WERI-Rb-1 (cell line): ENCODE data around the gene ATP1A2.

Experiments
- DNase-seq: peaks from one replicate; pipeline ENCODE4 v3.0.0-alpha.2; 2020
- H3K27ac ChIP-seq: fragments of 250-450 bp; sonication (Bioruptor Pico); 2 replicates; pipeline ENCODE4 v1.5.1; 2020; ENCODE audit warnings: mild to moderate bottlenecking, moderate library complexity
- H3K27me3 ChIP-seq: fragments of 250-450 bp; sonication (Bioruptor Pico); 2 replicates; pipeline ENCODE4 v1.5.1; 2021; ENCODE audit warnings: mild to moderate bottlenecking, low read depth, moderate library complexity; ENCODE audit not compliant: insufficient read depth, severe bottlenecking
- H3K36me3 ChIP-seq: fragments of 250-450 bp; sonication (Bioruptor Pico); 2 replicates; pipeline ENCODE4 v1.5.1; 2020; ENCODE audit warnings: mild to moderate bottlenecking, moderate library complexity
- H3K4me3 ChIP-seq: 2 replicates; pipeline ENCODE4 v1.5.1; 2011; ENCODE audit warnings: low read depth, mild to moderate bottlenecking, control low read depth, low read length
- H3K9me3 ChIP-seq: fragments of 250-450 bp; sonication (Bioruptor Pico); 2 replicates; pipeline ENCODE4 v1.5.1; 2021; ENCODE audit warnings: mild to moderate bottlenecking, moderate library complexity; ENCODE audit not compliant: severe bottlenecking
- TF ChIP-seq, protein P1 (sequence below): IDR thresholded peaks from 2 replicates; pipeline ENCODE4 v1.5.1; 2011; ENCODE audit warnings: low read depth, mild to moderate bottlenecking, control low read depth, inconsistent platforms, low read length

ATP1A2 gene

DNA sequence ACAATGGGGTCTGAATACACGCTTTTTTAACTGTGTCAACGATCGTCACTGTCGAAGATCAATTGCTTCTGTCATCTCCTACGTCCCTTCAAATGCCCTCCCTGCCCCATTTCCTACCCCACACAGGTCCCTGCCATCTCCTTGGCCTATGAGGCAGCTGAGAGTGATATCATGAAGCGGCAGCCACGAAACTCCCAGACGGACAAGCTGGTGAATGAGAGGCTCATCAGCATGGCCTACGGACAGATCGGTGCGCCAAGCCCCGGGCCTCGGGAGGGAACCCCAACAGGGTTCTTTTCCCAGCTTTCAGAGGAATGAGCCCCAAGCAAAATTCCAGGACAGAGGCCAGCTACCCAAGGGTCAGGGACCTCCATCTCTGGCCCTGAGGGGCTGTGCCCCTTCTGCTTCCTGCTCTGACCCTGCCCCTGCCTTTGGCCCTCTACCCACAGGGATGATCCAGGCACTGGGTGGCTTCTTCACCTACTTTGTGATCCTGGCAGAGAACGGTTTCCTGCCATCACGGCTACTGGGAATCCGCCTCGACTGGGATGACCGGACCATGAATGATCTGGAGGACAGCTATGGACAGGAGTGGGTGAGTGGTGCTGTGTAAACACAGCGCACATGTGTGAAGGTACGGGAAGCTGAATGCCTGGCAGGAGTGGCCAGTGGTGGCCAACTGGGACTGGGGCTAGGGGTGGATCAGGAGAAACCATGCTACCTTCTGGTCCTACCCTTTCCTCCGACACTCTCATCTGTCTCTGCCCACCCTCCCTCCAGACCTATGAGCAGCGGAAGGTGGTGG is 20.8 kb downstream of the ATP1A2 start:
- Histone ChIP-seq H3K4me3 (no peak overlapping the region), H3K9me3 (no peaks in the 10 kb centered on the region), H3K27ac (no peak overlapping the region), H3K27me3 (no peaks in the 10 kb centered on the region), H3K36me3 (no peaks in the 10 kb centered on the region)
- no peak for DNase-seq
- TF ChIP-seq, protein P1, sequence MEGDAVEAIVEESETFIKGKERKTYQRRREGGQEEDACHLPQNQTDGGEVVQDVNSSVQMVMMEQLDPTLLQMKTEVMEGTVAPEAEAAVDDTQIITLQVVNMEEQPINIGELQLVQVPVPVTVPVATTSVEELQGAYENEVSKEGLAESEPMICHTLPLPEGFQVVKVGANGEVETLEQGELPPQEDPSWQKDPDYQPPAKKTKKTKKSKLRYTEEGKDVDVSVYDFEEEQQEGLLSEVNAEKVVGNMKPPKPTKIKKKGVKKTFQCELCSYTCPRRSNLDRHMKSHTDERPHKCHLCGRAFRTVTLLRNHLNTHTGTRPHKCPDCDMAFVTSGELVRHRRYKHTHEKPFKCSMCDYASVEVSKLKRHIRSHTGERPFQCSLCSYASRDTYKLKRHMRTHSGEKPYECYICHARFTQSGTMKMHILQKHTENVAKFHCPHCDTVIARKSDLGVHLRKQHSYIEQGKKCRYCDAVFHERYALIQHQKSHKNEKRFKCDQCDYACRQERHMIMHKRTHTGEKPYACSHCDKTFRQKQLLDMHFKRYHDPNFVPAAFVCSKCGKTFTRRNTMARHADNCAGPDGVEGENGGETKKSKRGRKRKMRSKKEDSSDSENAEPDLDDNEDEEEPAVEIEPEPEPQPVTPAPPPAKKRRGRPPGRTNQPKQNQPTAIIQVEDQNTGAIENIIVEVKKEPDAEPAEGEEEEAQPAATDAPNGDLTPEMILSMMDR, result no peak

DNA sequence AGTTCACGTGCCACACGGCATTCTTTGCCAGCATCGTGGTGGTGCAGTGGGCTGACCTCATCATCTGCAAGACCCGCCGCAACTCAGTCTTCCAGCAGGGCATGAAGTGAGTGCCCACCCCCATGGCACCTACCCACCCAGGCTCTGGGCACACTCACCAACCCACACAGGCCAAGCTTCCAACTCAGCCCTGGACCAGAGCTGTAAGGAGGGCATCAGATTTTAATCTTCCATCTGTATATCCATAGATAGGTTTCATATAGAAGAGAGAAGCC is 21.3 kb downstream of the ATP1A2 start:
- no peaks in the 10 kb centered on the region for H3K27me3 ChIP-seq
- H3K27ac ChIP-seq, result no peak overlapping the region
- H3K36me3 ChIP-seq, result no peaks in the 10 kb centered on the region
- no peak for DNase-seq
- TF ChIP-seq, protein P1, result no peak
- no peaks in the 10 kb centered on the region for H3K9me3 ChIP-seq
- H3K4me3 ChIP-seq, result no peak overlapping the region

DNA sequence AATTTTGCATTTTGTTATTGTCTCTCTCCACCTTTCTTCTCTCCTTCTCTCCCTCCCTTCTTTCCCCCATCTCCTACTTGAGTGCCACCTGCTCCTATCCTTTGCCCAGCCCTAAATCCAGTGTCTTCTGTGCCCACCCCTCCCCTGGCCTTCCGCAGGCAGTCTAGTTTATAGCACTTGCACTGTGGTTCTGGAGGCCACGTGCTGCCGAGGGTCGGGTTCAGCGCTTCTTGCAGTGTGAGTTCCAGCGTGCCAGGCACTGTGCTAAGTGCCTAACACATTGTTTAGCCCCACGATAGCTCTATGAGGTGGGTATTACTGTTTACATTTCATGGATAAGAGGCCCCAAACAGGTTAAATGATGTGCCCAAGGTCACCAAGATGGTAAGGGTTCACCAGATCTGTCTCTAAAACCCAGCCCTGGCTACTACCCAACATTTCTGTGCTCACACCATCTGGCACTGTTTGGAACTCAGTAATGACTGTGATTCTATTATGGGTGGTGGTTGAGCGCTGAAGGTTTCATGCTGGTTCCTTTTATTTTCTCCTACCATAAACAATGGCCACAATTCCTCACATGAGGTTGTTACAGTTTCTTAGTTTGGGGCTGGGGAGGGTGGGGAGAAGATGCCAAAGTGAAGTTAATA is 21.8 kb downstream of the ATP1A2 start:
- Histone ChIP-seq H3K4me3 (no peak overlapping the region), H3K27ac (no peak overlapping the region), H3K9me3 (no peaks in the 10 kb centered on the region), H3K36me3 (no peaks in the 10 kb centered on the region), H3K27me3 (no peaks in the 10 kb centered on the region)
- no peak for DNase-seq
- TF ChIP-seq, protein P1, result no peak

DNA sequence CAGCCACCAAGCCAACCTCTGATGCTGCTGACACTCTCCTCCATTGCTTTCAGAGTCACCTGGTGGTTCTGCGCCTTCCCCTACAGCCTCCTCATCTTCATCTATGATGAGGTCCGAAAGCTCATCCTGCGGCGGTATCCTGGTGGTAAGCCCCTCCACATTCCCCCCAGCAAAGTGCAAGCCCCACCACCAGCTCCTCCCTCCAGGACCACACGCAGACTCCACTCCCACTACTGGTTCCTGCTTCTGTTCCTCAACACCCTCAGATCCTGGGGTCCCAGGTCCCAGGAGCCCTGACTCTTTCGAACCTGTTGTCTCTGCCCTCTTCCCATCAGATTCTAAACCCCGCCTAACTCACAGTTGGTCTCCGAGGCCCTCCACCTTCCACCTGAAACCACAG is 24.3 kb downstream of the ATP1A2 start:
- no peak overlapping the region for H3K4me3 ChIP-seq
- no peak for DNase-seq
- no peak overlapping the region for H3K27ac ChIP-seq
- no peaks in the 10 kb centered on the region for H3K36me3 ChIP-seq
- H3K9me3 ChIP-seq, result no peaks in the 10 kb centered on the region
- H3K27me3 ChIP-seq, result no peaks in the 10 kb centered on the region
- TF ChIP-seq, protein P1, result no peak

DNA sequence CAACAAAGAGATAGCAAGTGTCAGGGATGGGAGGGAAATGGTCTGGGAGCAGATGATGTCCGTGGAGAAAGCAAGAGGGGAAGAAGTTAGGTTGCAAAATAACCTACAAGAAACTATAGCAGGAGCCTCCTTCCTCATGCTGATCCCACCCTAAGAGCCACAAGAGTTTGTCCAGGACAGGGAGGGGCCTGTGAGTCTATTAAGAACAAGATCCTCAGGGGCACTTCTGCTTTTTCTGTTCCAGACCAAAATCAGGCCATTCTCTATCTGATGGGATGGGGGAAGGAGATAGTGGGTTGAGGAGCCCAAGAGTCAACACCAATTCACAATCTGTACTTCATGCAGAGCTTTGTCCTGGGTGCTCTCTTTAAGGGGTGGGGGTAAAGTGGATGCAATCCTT is 28.1 kb downstream of the ATP1A2 start:
- no peaks in the 10 kb centered on the region for H3K27me3 ChIP-seq
- TF ChIP-seq, protein P1, result no peak
- DNase-seq, result no peak

More for the DNA sequence above, 28.1 kb downstream of the ATP1A2 start:
- Histone ChIP-seq H3K9me3 (no peaks in the 10 kb centered on the region), H3K36me3 (no peaks in the 10 kb centered on the region), H3K4me3 (no peak overlapping the region), H3K27ac (no peak overlapping the region)
